K562 (cell line): ENCODE data around the gene ARHGEF18. TPM values are rescaled to one million over a fixed set of nuclear protein-coding genes. Genes with fewer than 3 reads are reported as not detected.

Source experiments
- ATAC-seq: fragments of 200-7000 bp; cut with Tn5 transposase; 3 replicates; pipeline ENCODE4 v1.9.1; 2020; ENCODE audit warnings: moderate library complexity
- BruUV-seq: library from RNA; stranded (reverse); fragments of 400-500 nt; replicated peaks from 2 replicates; lab custom pipeline; 2021; lab: Mats Ljungman, UMichigan
- CTCF ChIA-PET: fragments of 300-600 bp; formaldehyde crosslinking; extraction: SDS; loops from one replicate; lab custom pipeline; 2021; ENCODE audit warnings: low intra/inter-chr PET ratio; lab: Yijun Ruan, JAX
- POLR2A ChIA-PET: fragments of 300-600, 350-650 bp; sonication (Branson Sonifier 250); formaldehyde crosslinking; extraction: SDS; loops from one replicate; lab custom pipeline; 2021; ENCODE audit warnings: antibody characterized with exemption, inconsistent platforms; lab: Yijun Ruan, JAX
- DNase-seq, 4 experiments: peaks; one replicate each; pipeline versions ENCODE4 v3.0.0 to v3.0.0-alpha.2; 2011 to 2018; ENCODE audit warnings: low spot score in 3 of 4, mixed read lengths in 3 of 4; ENCODE audit errors: extremely low read depth in 1 of 4
- FAIRE-seq: peaks from 2 replicates; lab custom pipeline; 2011; peaks lifted over from hg19 to GRCh38; lab: Jason Lieb, UNC
- H2AFZ ChIP-seq: 2 replicates; pipeline ENCODE4 v1.6.0; 2011; ENCODE audit warnings: low read depth, low read length, control low read depth, inconsistent platforms
- H3K27ac ChIP-seq: fragments of 200-600 bp; 3 replicates; pipeline ENCODE4 v1.8.0; 2011; ENCODE audit warnings: low read depth, mild to moderate bottlenecking, control low read depth, inconsistent platforms, low read length, moderate library complexity, mixed read lengths; ENCODE audit errors: extremely low read depth
- H3K27me3 ChIP-seq, 2 experiments: fragments of 300-600 bp in 1 of 2; 2 replicates in 1 of 2; 3 replicates in 1 of 2; pipeline versions ENCODE4 v1.6.0 to v1.8.0; 2011; ENCODE audit warnings: inconsistent platforms in 2 of 2, low read length in 2 of 2, mild to moderate bottlenecking in 1 of 2, mixed read lengths in 1 of 2, moderate library complexity in 1 of 2; ENCODE audit not compliant: control insufficient read depth in 2 of 2, insufficient read depth in 2 of 2
- H3K36me3 ChIP-seq: fragments of 300-600 bp; 3 replicates; pipeline ENCODE4 v1.8.0; 2011; ENCODE audit warnings: mild to moderate bottlenecking, low read length, inconsistent platforms; ENCODE audit not compliant: control insufficient read depth, insufficient read depth
- H3K4me1 ChIP-seq, 2 experiments: fragments of 200-600 bp in 1 of 2; replicated peaks in 1 of 2; 2 replicates in 1 of 2; 3 replicates in 1 of 2; pipeline versions ENCODE4 v1.5.1 to v1.8.0; 2011; ENCODE audit warnings: inconsistent platforms in 2 of 2, low read length in 2 of 2, mild to moderate bottlenecking in 1 of 2, mixed read lengths in 1 of 2, moderate library complexity in 1 of 2; ENCODE audit not compliant: control insufficient read depth in 2 of 2, insufficient read depth in 2 of 2
- H3K4me2 ChIP-seq: 2 replicates; pipeline ENCODE4 v1.6.1; 2011; ENCODE audit warnings: low read length, control low read depth, inconsistent platforms, mixed read lengths; ENCODE audit not compliant: insufficient read depth
- H3K4me3 ChIP-seq: fragments of 200-600 bp; sonication (generic), shearing (Covaris generic); 2 replicates; pipeline ENCODE4 v1.5.1; 2016; ENCODE audit warnings: control low read depth, inconsistent platforms
- H3K79me2 ChIP-seq: fragments of 200-600 bp; 3 replicates; pipeline ENCODE4 v1.8.0; 2011; ENCODE audit warnings: low read length, inconsistent platforms; ENCODE audit not compliant: control insufficient read depth, insufficient read depth
- H3K9ac ChIP-seq, 2 experiments: 2 replicates each; pipeline versions ENCODE4 v1.6.0 to v1.6.1; 2011; ENCODE audit warnings: low read depth in 2 of 2, low read length in 2 of 2, control low read depth in 1 of 2, inconsistent platforms in 1 of 2, mild to moderate bottlenecking in 1 of 2, mixed read lengths in 1 of 2; ENCODE audit not compliant: insufficient read depth in 1 of 2
- H3K9me1 ChIP-seq: one replicate; pipeline ENCODE4 v1.6.0; 2011; ENCODE audit warnings: inconsistent platforms, mild to moderate bottlenecking, low read length, moderate library complexity; ENCODE audit not compliant: control insufficient read depth, insufficient read depth
- H3K9me3 ChIP-seq: replicated peaks from 2 replicates; pipeline ENCODE4 v1.5.1; 2011; ENCODE audit warnings: low read depth, low read length, inconsistent platforms; ENCODE audit not compliant: control insufficient read depth, insufficient read depth
- H4K20me1 ChIP-seq: replicated peaks from 2 replicates; pipeline ENCODE4 v1.6.1; 2011; ENCODE audit warnings: low read length, inconsistent platforms, mixed read lengths; ENCODE audit not compliant: control insufficient read depth, insufficient read depth
- BHLHE40 ChIP-seq: IDR thresholded peaks from 2 replicates; pipeline ENCODE4 v1.6.1; 2011; ENCODE audit warnings: low read length, improper control_type of control experiment
- BRCA1 ChIP-seq, 2 experiments: fragments of 450-650 bp in 1 of 2; sonication (generic) in 1 of 2; formaldehyde crosslinking in 1 of 2; IDR thresholded peaks; 2 replicates each; pipeline versions ENCODE4 v1.5.0 to v1.6.1; 2017 to 2020; ENCODE audit warnings: mild to moderate bottlenecking in 1 of 2, missing genetic modification reagents in 1 of 2
- BRF2 ChIP-seq: IDR thresholded peaks from 3 replicates; pipeline ENCODE4 v1.6.1; 2011; ENCODE audit warnings: borderline replicate concordance, mild to moderate bottlenecking; ENCODE audit not compliant: insufficient read length, insufficient read depth
- CREB1 ChIP-seq, 2 experiments: sonication (generic) in 1 of 2; formaldehyde crosslinking in 1 of 2; IDR thresholded peaks; 2 replicates each; pipeline versions ENCODE4 v1.6.1 to v1.8.0; 2012 to 2022; ENCODE audit warnings: inconsistent platforms in 1 of 2, mild to moderate bottlenecking in 1 of 2, missing genetic modification reagents in 1 of 2, moderate library complexity in 1 of 2
- CREM ChIP-seq: IDR thresholded peaks from 2 replicates; pipeline ENCODE4 v1.6.1; 2014; ENCODE audit warnings: antibody characterized with exemption, low read depth
- CTBP1 ChIP-seq: fragments of 450-650 bp; IDR thresholded peaks from 2 replicates; pipeline ENCODE4 v1.6.1; 2016; ENCODE audit warnings: borderline replicate concordance
- E2F4 ChIP-seq: sonication (generic); formaldehyde crosslinking; IDR thresholded peaks from 2 replicates; pipeline ENCODE4 v1.8.0; 2022; ENCODE audit warnings: mild to moderate bottlenecking, low read depth, missing genetic modification reagents
- FOXA1 ChIP-seq: fragments of 450-650 bp; IDR thresholded peaks from 2 replicates; pipeline ENCODE4 v1.6.1; 2016; ENCODE audit warnings: mild to moderate bottlenecking, borderline replicate concordance
- MEF2A ChIP-seq: IDR thresholded peaks from 2 replicates; pipeline ENCODE4 v1.6.1; 2011; ENCODE audit warnings: low read depth, mild to moderate bottlenecking, low read length, moderate library complexity; ENCODE audit not compliant: control insufficient read depth
- MTA3 ChIP-seq: fragments of 450-650 bp; formaldehyde crosslinking; IDR thresholded peaks from 2 replicates; pipeline ENCODE4 v1.6.1; 2017; ENCODE audit warnings: mild to moderate bottlenecking, borderline replicate concordance
- NFIC ChIP-seq: fragments of 450-650 bp; IDR thresholded peaks from 2 replicates; pipeline ENCODE4 v1.6.1; 2017; ENCODE audit warnings: mild to moderate bottlenecking, inconsistent platforms
- SOX6 ChIP-seq: fragments of 450-650 bp; IDR thresholded peaks from 2 replicates; pipeline ENCODE4 v1.6.1; 2014; ENCODE audit warnings: mild to moderate bottlenecking
- ZEB2 ChIP-seq: fragments of 450-650 bp; IDR thresholded peaks from 2 replicates; pipeline ENCODE4 v1.6.1; 2016
- WGBS: fragments of 100-300 bp; shearing (Covaris generic); methylation state at CpG from one replicate; pipeline ENCODE4 v1.1.6; 2016; ENCODE audit warnings: low coverage, mixed read lengths; ENCODE audit not compliant: insufficient coverage; ENCODE audit errors: missing lambda C conversion rate; 5-methylcytosine and 5-hydroxymethylcytosine counted together
- in situ Hi-C: fragments of 300-500 bp; cut with MboI; formaldehyde crosslinking; loops from 4 replicates; pipeline ENCODE4 v1.15.0; 2018; ENCODE audit warnings: inconsistent platforms, mixed read lengths
- intact Hi-C: fragments of 100-400 bp; cut with micrococcal nuclease; formaldehyde crosslinking; loops from 2 replicates; pipeline ENCODE4 v1.14.2; 2022
- polyA plus RNA-seq, 8 experiments: library from polyadenylated mRNA; depleted of rRNA in 4 of 8; stranded (reverse) in 5 of 8; unstranded in 3 of 8; fragments of >200 nt; fragmentation: Nextera tagmentation in 2 of 8; fragmentation: Illumina TruSeq in 1 of 8; extraction: Ambion mirVana in 2 of 8; extraction: Trizol in 1 of 8; gene quantifications; 2 replicates each; pipeline versions ENCODE4 v1.2.1 to v1.2.3, GENCODE V29; 2011 to 2014; ENCODE audit warnings: inconsistent platforms in 1 of 8, missing spikeins in 1 of 8
- total RNA-seq, 7 experiments: library from RNA; depleted of rRNA in 6 of 7; stranded (reverse); fragments of >200 nt in 6 of 7; fragmentation: Illumina TruSeq in 2 of 7; extraction: Trizol in 2 of 7; gene quantifications; 2 replicates each; pipeline versions ENCODE4 v1.2.1 to v1.2.3, GENCODE V29; 2011 to 2021; ENCODE audit warnings: low replicate concordance in 1 of 7
- TF ChIP-seq, protein P1 (sequence below): fragments of 450-650 bp; formaldehyde crosslinking; IDR thresholded peaks from 2 replicates; pipeline ENCODE4 v1.4.0; 2020; ENCODE audit warnings: mild to moderate bottlenecking, moderate library complexity
- TF ChIP-seq, protein P2 (sequence below): sonication (generic); formaldehyde crosslinking; IDR thresholded peaks from 2 replicates; pipeline ENCODE4 v1.8.0; 2022; ENCODE audit warnings: mild to moderate bottlenecking, missing genetic modification reagents
- TF ChIP-seq, protein P3 (sequence below): fragments of 250-450 bp; sonication (Bioruptor Pico); IDR thresholded peaks from 2 replicates; pipeline ENCODE4 v1.8.0; 2022; ENCODE audit warnings: moderate library complexity, mild to moderate bottlenecking, inconsistent platforms

ARHGEF18 gene
- total and polyA plus RNA-seq, 9 of the 15 experiments (the other 6 are each of a cell fraction or from before 2014, with no cell fraction given), result 0.04 to 16.5 (median 4.5) TPM

- intact Hi-C loops, result no loop called here
- H3K27ac ChIP-seq, result no peak overlapping the region
- WGBS, result 3% methylated on average over 14 of the region's 14 CpGs
- no TSS peak for BruUV-seq
- FAIRE-seq, result peak; percentile 54
- peak overlapping the region; percentile 21 for H3K4me2 ChIP-seq
- H3K9ac ChIP-seq, result 0 out of 4 replicates have a peak overlapping the region, but pooled peaks of 1 of the 2 experiments have one; percentile 45
- peaks cover 5 to 16% of the 10 kb centered on the region in 2 experiments; a peak in 4 of 5 replicates for H3K27me3 ChIP-seq
- H3K4me3 ChIP-seq, result no peak overlapping the region
- in situ Hi-C loops, result no loop called here
- ChIA-PET CTCF (no interaction called here), POLR2A (no interaction called here)
- peaks cover 7 to 23% of the 10 kb centered on the region in 2 experiments; a peak in 4 of 5 replicates for H3K4me1 ChIP-seq
- no peak for ATAC-seq
- no peaks in the 10 kb centered on the region for H3K9me3 ChIP-seq
- peak overlapping the region; percentile 51 for H2AFZ ChIP-seq
- no peaks in the 10 kb centered on the region for H3K36me3 ChIP-seq
- peak in 1 of 4 experiments; percentile 51 for DNase-seq
- H3K79me2 ChIP-seq, result peaks cover 12% of the 10 kb centered on the region
- 0 out of 2 replicates have a peak, but pooled peaks cover 3% of the 10 kb centered on the region for H4K20me1 ChIP-seq
- no peaks in the 10 kb centered on the region for H3K9me1 ChIP-seq
- TF ChIP-seq E2F4 (CRISPR knock-in tag) (no peak), MEF2A (no peak), NFIC (no peak), FOXA1 (no peak), CREB1 (IDR thresholded peaks at IDR 0.05) (no peak), CREB1 (CRISPR knock-in tag; IDR thresholded peaks at IDR 0.05) (no peak), MTA3 (no peak), ZEB2 (peak; percentile 87), CREM (peak; percentile 60), BHLHE40 (no peak), SOX6 (0 out of 2 replicates have a peak, but pooled peaks have one; percentile 16), BRF2 (no peak), CTBP1 (peak; percentile 75; the same call in 1 of the 2 replicates), BRCA1 (IDR thresholded peaks at IDR 0.05) (no peak), BRCA1 (CRISPR knock-in tag; IDR thresholded peaks at IDR 0.05) (no peak)
- TF ChIP-seq, protein P1, sequence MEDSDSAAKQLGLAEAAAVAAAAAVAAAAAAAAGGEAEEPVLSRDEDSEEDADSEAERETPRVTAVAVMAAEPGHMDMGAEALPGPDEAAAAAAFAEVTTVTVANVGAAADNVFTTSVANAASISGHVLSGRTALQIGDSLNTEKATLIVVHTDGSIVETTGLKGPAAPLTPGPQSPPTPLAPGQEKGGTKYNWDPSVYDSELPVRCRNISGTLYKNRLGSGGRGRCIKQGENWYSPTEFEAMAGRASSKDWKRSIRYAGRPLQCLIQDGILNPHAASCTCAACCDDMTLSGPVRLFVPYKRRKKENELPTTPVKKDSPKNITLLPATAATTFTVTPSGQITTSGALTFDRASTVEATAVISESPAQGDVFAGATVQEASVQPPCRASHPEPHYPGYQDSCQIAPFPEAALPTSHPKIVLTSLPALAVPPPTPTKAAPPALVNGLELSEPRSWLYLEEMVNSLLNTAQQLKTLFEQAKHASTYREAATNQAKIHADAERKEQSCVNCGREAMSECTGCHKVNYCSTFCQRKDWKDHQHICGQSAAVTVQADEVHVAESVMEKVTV (CRISPR knock-in tag), result no peak
- TF ChIP-seq, protein P2, sequence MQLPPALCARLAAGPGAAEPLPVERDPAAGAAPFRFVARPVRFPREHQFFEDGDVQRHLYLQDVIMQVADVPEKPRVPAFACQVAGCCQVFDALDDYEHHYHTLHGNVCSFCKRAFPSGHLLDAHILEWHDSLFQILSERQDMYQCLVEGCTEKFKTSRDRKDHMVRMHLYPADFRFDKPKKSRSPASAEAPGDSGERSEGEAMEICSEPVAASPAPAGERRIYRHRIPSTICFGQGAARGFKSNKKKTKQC, result no peak
- TF ChIP-seq, protein P3, sequence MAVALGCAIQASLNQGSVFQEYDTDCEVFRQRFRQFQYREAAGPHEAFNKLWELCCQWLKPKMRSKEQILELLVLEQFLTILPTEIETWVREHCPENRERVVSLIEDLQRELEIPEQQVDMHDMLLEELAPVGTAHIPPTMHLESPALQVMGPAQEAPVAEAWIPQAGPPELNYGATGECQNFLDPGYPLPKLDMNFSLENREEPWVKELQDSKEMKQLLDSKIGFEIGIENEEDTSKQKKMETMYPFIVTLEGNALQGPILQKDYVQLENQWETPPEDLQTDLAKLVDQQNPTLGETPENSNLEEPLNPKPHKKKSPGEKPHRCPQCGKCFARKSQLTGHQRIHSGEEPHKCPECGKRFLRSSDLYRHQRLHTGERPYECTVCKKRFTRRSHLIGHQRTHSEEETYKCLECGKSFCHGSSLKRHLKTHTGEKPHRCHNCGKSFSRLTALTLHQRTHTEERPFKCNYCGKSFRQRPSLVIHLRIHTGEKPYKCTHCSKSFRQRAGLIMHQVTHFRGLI, result no peak
Observed at GRCh38 chr19:7391218-7391670, 42.5 kb downstream of the ARHGEF18 start.
